ENCODE measurements around the gene USP48. TPM values are rescaled to one million over a fixed set of nuclear protein-coding genes. Genes with fewer than 3 reads are reported as not detected.

The USP48 gene, protein sequence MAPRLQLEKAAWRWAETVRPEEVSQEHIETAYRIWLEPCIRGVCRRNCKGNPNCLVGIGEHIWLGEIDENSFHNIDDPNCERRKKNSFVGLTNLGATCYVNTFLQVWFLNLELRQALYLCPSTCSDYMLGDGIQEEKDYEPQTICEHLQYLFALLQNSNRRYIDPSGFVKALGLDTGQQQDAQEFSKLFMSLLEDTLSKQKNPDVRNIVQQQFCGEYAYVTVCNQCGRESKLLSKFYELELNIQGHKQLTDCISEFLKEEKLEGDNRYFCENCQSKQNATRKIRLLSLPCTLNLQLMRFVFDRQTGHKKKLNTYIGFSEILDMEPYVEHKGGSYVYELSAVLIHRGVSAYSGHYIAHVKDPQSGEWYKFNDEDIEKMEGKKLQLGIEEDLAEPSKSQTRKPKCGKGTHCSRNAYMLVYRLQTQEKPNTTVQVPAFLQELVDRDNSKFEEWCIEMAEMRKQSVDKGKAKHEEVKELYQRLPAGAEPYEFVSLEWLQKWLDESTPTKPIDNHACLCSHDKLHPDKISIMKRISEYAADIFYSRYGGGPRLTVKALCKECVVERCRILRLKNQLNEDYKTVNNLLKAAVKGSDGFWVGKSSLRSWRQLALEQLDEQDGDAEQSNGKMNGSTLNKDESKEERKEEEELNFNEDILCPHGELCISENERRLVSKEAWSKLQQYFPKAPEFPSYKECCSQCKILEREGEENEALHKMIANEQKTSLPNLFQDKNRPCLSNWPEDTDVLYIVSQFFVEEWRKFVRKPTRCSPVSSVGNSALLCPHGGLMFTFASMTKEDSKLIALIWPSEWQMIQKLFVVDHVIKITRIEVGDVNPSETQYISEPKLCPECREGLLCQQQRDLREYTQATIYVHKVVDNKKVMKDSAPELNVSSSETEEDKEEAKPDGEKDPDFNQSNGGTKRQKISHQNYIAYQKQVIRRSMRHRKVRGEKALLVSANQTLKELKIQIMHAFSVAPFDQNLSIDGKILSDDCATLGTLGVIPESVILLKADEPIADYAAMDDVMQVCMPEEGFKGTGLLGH
- total RNA-seq, result 13.1 and 16.8 TPM in 2 replicates

DNA sequence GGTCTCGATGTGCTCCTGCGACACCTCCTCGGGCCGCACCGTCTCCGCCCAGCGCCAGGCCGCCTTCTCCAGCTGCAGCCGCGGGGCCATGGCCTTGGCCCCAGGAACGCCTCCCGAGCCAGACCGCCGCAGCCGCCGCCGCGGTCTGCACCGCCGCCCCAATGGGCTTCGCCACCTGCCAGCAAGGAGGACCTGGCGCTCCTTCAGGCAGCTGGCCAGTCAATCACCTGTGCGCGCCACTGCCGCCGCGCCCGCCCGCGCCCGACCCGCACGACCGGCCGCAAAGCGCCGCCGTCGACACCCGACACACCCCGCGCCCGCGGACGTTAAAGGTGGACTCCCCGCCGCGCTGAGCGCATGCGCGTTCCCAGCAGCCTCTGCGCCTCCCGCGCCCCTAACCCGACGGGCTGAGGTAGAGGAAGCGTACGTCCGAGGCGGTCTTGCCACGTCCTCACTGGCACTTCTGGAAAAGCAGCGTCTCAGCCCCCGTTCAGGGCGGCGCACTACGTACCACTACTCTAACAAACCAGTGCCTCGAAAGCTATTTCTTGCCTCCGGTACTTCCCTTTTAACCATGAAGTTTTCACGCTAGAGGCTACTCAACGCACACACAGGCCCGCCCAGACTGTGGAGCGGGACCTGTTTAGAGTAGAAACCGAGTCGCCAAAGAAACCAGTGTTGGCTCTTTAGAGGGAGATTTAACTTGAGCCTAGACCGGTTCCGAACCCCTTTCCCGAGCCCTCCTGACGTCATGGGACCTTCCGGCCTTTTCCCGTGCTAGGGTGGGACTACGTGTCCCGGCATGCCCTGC lies at the start of gene USP48:
Gene USP48, minus strand, starts transcription at position 282 of the 811 bp plus-strand sequence. Its CDS starts 192 bp downstream, at position 90.

DNA sequence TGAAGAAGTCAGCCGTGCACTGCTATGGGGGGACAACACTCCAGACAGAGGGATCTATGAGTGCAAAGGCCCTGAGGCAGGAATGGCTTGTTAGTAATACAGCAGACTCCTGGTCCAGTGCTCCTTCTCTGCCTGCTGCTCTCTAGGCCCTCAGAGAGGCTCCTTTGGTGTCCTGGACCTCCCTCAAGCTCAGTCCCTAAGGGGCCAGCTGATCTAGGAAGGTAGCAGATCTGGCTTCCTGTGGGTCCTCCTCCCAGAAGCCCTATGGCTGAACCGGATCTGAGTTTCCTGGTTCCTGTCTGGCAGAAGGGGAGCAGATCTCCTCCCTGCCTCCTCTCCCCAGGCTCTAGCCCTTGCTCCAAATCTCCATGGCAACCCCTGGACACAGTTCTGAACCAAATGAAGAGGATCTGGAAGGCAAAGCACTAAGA lies 28.9 kb upstream of the USP48 start, which contains the start of gene LDLRAD2:
Gene LDLRAD2, plus strand, starts transcription at position 391 of the 431 bp plus-strand sequence. CDS start 187 bp downstream, outside the sequence.

DNA sequence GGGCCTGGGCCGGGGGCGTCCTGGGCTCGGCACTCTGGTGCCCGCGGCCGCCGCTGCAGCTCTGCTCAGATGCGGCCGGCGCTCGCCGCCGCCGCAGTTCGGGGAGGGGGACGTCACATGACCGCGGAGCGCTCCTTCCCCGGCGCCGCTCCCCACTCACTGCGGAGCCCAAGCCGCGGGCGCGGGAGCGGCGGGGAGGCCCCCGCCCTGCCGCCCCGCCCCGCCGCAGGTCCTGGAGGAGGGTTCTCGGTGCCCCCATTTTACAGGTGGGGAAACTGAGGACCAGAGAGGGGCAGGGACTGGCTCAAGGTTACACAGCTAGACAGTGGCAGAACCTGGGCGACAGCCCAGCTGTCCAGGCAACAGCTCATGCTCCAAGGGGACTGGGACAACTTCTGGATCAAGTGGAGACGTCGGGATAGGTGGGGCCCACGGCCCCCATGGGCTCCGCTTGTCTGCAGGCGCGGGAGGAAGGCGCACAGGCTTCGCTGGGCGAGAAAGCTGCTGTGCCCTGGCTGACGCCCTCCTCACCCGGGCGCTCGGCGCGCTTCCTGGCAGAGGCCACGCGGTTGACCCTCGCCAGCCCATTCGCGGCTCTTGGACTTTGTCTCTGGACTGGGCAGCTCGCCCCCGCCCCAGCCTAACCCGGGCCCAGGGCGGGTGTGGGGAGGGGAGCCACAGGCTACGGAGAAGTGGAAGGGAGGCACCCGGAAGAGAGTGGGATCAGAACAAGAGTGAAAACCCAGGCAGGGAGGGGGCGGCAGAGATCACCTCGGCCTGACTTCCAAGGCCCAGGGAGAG lies 113.5 kb downstream of the USP48 start, which contains the start of gene RAP1GAP:
Gene RAP1GAP, minus strand, starts transcription at position 100 of the 801 bp plus-strand sequence. CDS start 49,325 bp downstream, outside the sequence.

Other genes with a start within 250 kb of the USP48 start
- not detected in 2 replicates for gene RAP1GAP, start 113.8 kb downstream of the USP48 start, total RNA-seq
- under 0.01 TPM in 2 replicates for gene LDLRAD2, start 29.1 kb upstream of the USP48 start, total RNA-seq
- gene HSPG2, start 154.2 kb upstream of the USP48 start, total RNA-seq, result 34.0 and 41.5 TPM in 2 replicates
- not detected in 2 replicates for gene CELA3B, start 193.9 kb upstream of the USP48 start, total RNA-seq
- gene CELA3A, start 218.5 kb upstream of the USP48 start, total RNA-seq, result not detected in 2 replicates

Data from bronchus fibroblast of lung (primary cell).